Omental fat pad (tissue), 4 donors: ENCODE data around the gene NPAS3. TPM values are rescaled to one million over a fixed set of nuclear protein-coding genes. Genes with fewer than 3 reads are reported as not detected.

Experiments used
- ATAC-seq: fragments of 150-250 bp; one replicate; pipeline ENCODE4 v1.9.1; 2016; ENCODE audit warnings: mild to moderate bottlenecking, moderate library complexity; ENCODE audit not compliant: low FRiP score
- DNase-seq: peaks from one replicate; pipeline ENCODE4 v3.0.0-alpha.2; 2019; ENCODE audit warnings: low spot score
- total RNA-seq, 4 donors: library from RNA; depleted of rRNA; stranded (reverse); fragments of >200 nt; gene quantifications; one replicate each; pipeline ENCODE4 v1.1.0, GENCODE V29; 2016
- TF ChIP-seq, protein P1 (sequence below), 3 donors: fragments of 450-650 bp; IDR thresholded peaks; one replicate each; pipeline ENCODE4 v1.5.1; 2016 to 2017; ENCODE audit warnings: antibody characterized with exemption in 3 of 3, mild to moderate bottlenecking in 3 of 3, moderate library complexity in 2 of 3

The NPAS3 gene
- total RNA-seq, 4 donors from 2014 or later = 0.79 to 6.0 (median 2.5) TPM

DNA sequence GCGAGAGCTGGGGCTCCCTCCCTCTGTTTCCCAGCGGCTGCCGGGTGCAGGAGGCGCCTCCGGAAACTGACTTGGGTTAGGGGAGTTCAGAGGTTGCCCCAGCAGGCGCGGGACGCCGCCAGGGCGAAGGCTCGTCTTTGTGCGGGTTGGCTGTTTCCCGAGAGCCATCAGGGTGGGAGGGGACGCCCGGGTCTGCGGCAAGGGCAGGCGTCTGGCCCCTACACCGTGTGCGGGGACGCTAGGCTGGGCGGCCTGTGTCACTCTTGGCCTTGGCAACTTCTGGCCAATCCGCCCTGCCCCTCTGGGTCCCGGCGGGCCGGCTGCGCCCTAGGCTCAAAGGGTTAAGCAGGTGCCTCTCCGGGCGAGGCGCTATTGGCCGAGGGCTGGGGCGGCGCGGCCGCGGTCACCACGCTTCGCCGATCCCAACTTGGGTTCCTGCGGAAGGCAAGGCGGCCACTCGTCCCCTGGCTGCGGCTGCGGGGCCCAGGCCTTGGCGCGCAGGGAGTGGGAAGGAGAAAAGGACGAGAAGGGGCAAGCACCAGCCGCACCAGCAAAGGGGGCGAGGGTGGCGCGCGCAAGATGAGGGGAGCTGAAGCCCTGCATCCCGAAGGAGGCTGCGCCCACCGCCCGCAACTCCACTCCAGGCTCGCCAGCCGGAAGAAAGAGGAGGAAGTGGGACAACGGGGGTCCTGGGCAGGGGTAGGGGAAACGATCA lies 5.6 kb upstream of the NPAS3 start:
- TF ChIP-seq, protein P1, sequence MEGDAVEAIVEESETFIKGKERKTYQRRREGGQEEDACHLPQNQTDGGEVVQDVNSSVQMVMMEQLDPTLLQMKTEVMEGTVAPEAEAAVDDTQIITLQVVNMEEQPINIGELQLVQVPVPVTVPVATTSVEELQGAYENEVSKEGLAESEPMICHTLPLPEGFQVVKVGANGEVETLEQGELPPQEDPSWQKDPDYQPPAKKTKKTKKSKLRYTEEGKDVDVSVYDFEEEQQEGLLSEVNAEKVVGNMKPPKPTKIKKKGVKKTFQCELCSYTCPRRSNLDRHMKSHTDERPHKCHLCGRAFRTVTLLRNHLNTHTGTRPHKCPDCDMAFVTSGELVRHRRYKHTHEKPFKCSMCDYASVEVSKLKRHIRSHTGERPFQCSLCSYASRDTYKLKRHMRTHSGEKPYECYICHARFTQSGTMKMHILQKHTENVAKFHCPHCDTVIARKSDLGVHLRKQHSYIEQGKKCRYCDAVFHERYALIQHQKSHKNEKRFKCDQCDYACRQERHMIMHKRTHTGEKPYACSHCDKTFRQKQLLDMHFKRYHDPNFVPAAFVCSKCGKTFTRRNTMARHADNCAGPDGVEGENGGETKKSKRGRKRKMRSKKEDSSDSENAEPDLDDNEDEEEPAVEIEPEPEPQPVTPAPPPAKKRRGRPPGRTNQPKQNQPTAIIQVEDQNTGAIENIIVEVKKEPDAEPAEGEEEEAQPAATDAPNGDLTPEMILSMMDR (IDR thresholded peaks at IDR 0.05) = no peak
- DNase-seq (no peak), ATAC-seq (no peak)

- peak; percentile 28 for ATAC-seq
- no peak for DNase-seq
- TF ChIP-seq, protein P1 (IDR thresholded peaks at IDR 0.05) = no peak
These were observed 5.0 kb upstream of the NPAS3 start for GRCh38 chr14:32933629-32934072.

GRCh38 chr14:32934073-32934880 lies 4.4 kb upstream of the NPAS3 start:
- DNase-seq (no peak), ATAC-seq (peak; percentile 39)
- TF ChIP-seq, protein P1 (IDR thresholded peaks at IDR 0.05) = no peak

DNA sequence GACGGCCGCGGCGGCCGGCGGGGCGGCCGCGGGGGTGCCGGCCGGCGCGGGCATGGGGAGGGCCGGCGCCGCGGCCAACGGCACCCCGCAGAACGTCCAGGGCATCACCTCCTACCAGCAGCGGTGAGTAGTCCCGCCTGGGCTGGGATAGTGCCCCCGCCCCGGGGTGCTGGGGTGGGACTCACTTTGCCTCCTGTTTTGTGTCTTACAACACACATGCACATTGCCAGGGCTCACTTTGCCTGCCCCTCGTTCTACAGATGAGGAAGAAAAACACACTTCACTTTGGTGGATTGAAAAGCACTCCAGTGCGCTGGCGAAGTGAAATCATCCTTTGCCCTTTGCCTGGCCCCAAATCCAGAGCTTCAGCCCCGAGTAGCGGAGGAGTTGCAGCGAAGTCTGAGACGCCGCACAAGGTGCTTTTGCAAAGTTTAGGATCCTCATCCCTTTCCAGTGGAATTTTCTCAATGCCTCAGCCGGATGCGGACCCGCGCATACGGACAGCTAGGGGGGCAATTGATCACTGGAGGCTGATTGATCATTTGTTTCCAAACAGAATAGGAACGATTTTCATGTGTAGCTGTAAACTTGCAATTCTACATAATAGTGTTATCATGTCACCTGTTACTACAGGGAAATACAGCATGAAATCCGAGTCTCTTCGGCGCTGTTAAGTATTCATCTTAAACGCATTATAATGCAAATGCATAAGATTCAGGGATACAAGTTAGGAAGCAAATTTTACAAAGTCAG lies 3.6 kb upstream of the NPAS3 start:
- TF ChIP-seq, protein P1 (IDR thresholded peaks at IDR 0.05) = no peak
- DNase-seq (no peak), ATAC-seq (peak; percentile 42)

GRCh38 chr14:32939254-32940065 lies 781 bp downstream of the NPAS3 start:
- no peak for DNase-seq
- ATAC-seq = peak; percentile 70
- TF ChIP-seq, protein P1 (IDR thresholded peaks at IDR 0.05) = no peak

- no peak for ATAC-seq
- no peak for DNase-seq
- TF ChIP-seq, protein P1 (IDR thresholded peaks at IDR 0.05) = no peak
These were observed 1.5 kb downstream of the NPAS3 start for GRCh38 chr14:32940066-32940651.
